Thyroid gland (tissue), 4 donors: ENCODE data around the gene EPPIN.

Source experiments
- CTCF ChIP-seq, 6 experiments: fragments of 200-600 bp in 3 of 6; fragments of 450-650 bp in 3 of 6; sonication (generic) in 3 of 6; IDR thresholded peaks; one replicate each; pipeline ENCODE4 v1.5.1; 2016 to 2019; ENCODE audit warnings: antibody characterized with exemption in 6 of 6, mild to moderate bottlenecking in 2 of 6, inconsistent platforms in 1 of 6, moderate library complexity in 1 of 6
- POLR2A ChIP-seq, 2 donors: fragments of 450-650 bp; IDR thresholded peaks; one replicate each; pipeline ENCODE4 v1.6.1; 2017; ENCODE audit warnings: antibody characterized with exemption in 2 of 2, mild to moderate bottlenecking in 2 of 2, moderate library complexity in 1 of 2

- no peak for TF ChIP-seq CTCF (IDR thresholded peaks at IDR 0.05)
- no peak for TF ChIP-seq POLR2A (IDR thresholded peaks at IDR 0.05)
Measured at GRCh38 chr20:45509091-45509490, 38.1 kb downstream of the EPPIN start.
